ENCODE results near the gene RIOK3. TPM values are rescaled to one million over a fixed set of nuclear protein-coding genes. Genes with fewer than 3 reads are reported as not detected.

The RIOK3 gene
- total and polyA plus RNA-seq, 4 donors: 29.9 to 104 (median 42.8) TPM

DNA sequence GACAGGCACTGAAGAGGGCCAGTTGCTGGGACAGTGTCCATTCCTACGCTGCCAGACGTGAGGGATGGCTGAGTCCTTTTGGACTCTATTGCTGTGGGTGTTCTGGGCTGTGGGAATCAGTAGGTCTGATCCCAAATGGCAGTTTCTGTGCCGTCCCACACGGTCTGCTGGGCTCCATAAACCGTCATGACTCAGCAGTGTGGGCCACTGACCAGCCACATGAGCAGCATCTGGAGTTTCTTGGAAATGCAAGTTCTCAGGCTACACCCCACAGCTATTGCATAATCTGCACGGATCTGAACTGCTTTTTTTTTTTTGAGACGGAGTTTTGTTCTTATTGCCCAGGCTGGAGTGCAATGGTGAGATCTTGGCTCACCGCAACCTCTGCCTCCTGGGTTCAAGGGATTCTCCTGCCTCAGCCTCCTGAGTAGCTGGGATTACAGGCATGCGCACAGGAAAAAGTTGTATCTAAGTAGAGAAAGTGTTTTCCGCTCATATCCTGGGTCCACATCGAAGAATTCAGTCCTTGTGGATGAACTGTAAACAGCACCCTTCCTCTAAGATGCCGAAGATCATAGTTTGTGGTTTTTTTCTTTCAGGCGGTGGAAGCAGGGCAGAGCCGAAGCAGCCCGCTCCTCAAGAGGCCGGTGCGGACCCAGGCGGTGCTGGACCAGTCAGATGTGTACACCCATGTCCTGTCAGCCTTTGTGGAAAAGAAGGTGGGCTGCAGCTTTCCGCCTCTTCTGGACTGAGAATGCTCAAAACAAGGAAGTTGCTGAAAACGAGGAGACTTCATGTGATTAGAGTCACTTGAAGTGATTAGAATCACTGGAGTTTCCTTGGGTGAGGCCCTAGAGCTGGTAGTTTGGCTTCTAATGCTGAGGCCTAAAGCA is 75.7 kb downstream of the RIOK3 start:
- Histone ChIP-seq H3K4me3 (ENCODE audit: low read depth in 1 of 3, low read length in 3 of 3) (no peak overlapping the region), H3K27ac (ENCODE audit: low read depth in 1 of 2, low read length in 2 of 2) (no peak overlapping the region), H3K27me3 (ENCODE audit: control insufficient read depth in 4 of 4, insufficient read depth in 4 of 4, low read length in 3 of 4) (no peaks in the 10 kb centered on the region), H3K9me3 (ENCODE audit: control insufficient read depth in 4 of 4, low read length in 3 of 4) (no peaks in the 10 kb centered on the region), H3K9ac (ENCODE audit: low read depth in 1 of 2, low read length in 2 of 2) (no peak overlapping the region), H3K36me3 (ENCODE audit: control insufficient read depth in 4 of 4, insufficient read depth in 3 of 4, low read depth in 1 of 4, low read length in 3 of 4) (peaks cover 10 to 73% (median 67%) of the 10 kb centered on the region in 4 donors), H3K4me1 (ENCODE audit: control insufficient read depth in 4 of 4, insufficient read depth in 4 of 4, low read length in 3 of 4) (peaks cover 0 to 9% (median 5%) of the 10 kb centered on the region in 4 donors)
- 87% methylated on average over 20 of the region's 20 CpGs for WGBS
- TF ChIP-seq FOXA2 (IDR thresholded peaks at IDR 0.05): no peak
- TF ChIP-seq TAF1 (conservative IDR thresholded peaks at IDR 0.05): no peak
- TF ChIP-seq, protein P1, sequence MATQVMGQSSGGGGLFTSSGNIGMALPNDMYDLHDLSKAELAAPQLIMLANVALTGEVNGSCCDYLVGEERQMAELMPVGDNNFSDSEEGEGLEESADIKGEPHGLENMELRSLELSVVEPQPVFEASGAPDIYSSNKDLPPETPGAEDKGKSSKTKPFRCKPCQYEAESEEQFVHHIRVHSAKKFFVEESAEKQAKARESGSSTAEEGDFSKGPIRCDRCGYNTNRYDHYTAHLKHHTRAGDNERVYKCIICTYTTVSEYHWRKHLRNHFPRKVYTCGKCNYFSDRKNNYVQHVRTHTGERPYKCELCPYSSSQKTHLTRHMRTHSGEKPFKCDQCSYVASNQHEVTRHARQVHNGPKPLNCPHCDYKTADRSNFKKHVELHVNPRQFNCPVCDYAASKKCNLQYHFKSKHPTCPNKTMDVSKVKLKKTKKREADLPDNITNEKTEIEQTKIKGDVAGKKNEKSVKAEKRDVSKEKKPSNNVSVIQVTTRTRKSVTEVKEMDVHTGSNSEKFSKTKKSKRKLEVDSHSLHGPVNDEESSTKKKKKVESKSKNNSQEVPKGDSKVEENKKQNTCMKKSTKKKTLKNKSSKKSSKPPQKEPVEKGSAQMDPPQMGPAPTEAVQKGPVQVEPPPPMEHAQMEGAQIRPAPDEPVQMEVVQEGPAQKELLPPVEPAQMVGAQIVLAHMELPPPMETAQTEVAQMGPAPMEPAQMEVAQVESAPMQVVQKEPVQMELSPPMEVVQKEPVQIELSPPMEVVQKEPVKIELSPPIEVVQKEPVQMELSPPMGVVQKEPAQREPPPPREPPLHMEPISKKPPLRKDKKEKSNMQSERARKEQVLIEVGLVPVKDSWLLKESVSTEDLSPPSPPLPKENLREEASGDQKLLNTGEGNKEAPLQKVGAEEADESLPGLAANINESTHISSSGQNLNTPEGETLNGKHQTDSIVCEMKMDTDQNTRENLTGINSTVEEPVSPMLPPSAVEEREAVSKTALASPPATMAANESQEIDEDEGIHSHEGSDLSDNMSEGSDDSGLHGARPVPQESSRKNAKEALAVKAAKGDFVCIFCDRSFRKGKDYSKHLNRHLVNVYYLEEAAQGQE (IDR thresholded peaks at IDR 0.05): no peak
- TF ChIP-seq NR2F2 (IDR thresholded peaks at IDR 0.05): no peak
- TF ChIP-seq GABPA (IDR thresholded peaks at IDR 0.05 in 1 of 2, conservative IDR thresholded peaks at IDR 0.05 in 1 of 2): no peak
- TF ChIP-seq EGR1 (IDR thresholded peaks at IDR 0.05; ENCODE audit: low read depth in 2 of 2): no peak
- TF ChIP-seq, protein P2, sequence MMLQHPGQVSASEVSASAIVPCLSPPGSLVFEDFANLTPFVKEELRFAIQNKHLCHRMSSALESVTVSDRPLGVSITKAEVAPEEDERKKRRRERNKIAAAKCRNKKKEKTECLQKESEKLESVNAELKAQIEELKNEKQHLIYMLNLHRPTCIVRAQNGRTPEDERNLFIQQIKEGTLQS (IDR thresholded peaks at IDR 0.05): no peak
- no peak for DNase-seq (ENCODE audit: low spot score)

DNA sequence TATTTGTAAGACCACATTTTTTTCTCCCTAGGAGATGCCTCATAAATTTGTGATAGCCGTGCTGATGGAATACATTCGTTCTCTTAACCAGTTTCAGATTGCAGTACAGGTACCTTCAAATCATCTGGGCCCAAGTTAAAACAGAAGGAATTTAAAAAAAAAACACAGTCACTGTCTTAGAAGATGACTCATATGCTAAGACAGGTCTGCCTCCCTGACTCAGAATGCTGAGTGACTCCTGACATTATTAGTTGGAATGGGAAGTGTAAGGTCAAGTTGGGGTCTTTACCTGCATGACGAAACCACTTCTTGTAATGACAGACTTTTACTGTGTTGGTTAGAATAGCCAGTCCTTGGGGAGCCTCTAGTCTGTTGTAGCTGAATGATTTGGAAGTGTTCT is 76.5 kb downstream of the RIOK3 start:
- Histone ChIP-seq H3K9ac (ENCODE audit: low read depth in 1 of 2, low read length in 2 of 2) (no peak overlapping the region), H3K27ac (ENCODE audit: low read depth in 1 of 2, low read length in 2 of 2) (no peak overlapping the region), H3K9me3 (ENCODE audit: control insufficient read depth in 4 of 4, low read length in 3 of 4) (no peaks in the 10 kb centered on the region), H3K4me1 (ENCODE audit: control insufficient read depth in 4 of 4, insufficient read depth in 4 of 4, low read length in 3 of 4) (peaks cover 0 to 1% (median under 1%) of the 10 kb centered on the region in 4 donors), H3K4me3 (ENCODE audit: low read depth in 1 of 3, low read length in 3 of 3) (no peak overlapping the region), H3K36me3 (ENCODE audit: control insufficient read depth in 4 of 4, insufficient read depth in 3 of 4, low read depth in 1 of 4, low read length in 3 of 4) (peaks cover 11 to 81% (median 73%) of the 10 kb centered on the region in 4 donors), H3K27me3 (ENCODE audit: control insufficient read depth in 4 of 4, insufficient read depth in 4 of 4, low read length in 3 of 4) (no peaks in the 10 kb centered on the region)
- no peak for TF ChIP-seq FOXA2 (IDR thresholded peaks at IDR 0.05)
- TF ChIP-seq YY1 (IDR thresholded peaks at IDR 0.05): no peak
- TF ChIP-seq RAD21 (IDR thresholded peaks at IDR 0.05): no peak
- TF ChIP-seq EGR1 (IDR thresholded peaks at IDR 0.05; ENCODE audit: low read depth in 2 of 2): no peak
- TF ChIP-seq JUND (IDR thresholded peaks at IDR 0.05): no peak
- TF ChIP-seq SP1 (IDR thresholded peaks at IDR 0.05): no peak
- TF ChIP-seq, protein P2 (IDR thresholded peaks at IDR 0.05): no peak
- no peak for TF ChIP-seq FOXA1 (IDR thresholded peaks at IDR 0.05)
- no peak for DNase-seq (ENCODE audit: low spot score)
- 90% methylated on average over 3 of the region's 3 CpGs for WGBS

DNA sequence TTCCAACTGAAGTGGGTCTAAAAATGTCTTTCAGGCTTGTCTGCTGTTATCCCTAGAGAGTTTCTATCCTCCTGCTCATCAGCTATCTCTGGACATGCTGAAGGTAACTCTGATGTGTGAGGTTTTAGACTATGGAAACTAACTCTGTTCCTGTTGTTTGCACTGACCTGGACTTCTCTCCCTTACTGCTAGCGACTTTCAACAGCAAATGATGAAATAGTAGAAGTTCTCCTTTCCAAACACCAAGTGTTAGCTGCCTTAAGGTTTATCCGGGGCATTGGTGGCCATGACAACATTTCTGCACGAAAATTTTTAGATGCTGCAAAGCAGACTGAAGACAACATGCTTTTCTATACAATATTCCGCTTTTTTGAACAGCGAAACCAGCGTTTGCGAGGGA is 77.1 kb downstream of the RIOK3 start:
- no peaks in the 10 kb centered on the region for H3K9me3 ChIP-seq (ENCODE audit: control insufficient read depth in 4 of 4, low read length in 3 of 4)
- no peaks in the 10 kb centered on the region for H3K4me1 ChIP-seq (ENCODE audit: control insufficient read depth in 4 of 4, insufficient read depth in 4 of 4, low read length in 3 of 4)
- H3K27ac ChIP-seq (ENCODE audit: low read depth in 1 of 2, low read length in 2 of 2): no peak overlapping the region
- DNase-seq (ENCODE audit: low spot score): no peak
- H3K27me3 ChIP-seq (ENCODE audit: control insufficient read depth in 4 of 4, insufficient read depth in 4 of 4, low read length in 3 of 4): no peaks in the 10 kb centered on the region
- H3K9ac ChIP-seq (ENCODE audit: low read depth in 1 of 2, low read length in 2 of 2): no peak overlapping the region
- no peak overlapping the region for H3K4me3 ChIP-seq (ENCODE audit: low read depth in 1 of 3, low read length in 3 of 3)
- 77% methylated on average over 7 of the region's 7 CpGs for WGBS
- peaks cover 11 to 87% (median 79%) of the 10 kb centered on the region in 4 donors for H3K36me3 ChIP-seq (ENCODE audit: control insufficient read depth in 4 of 4, insufficient read depth in 3 of 4, low read depth in 1 of 4, low read length in 3 of 4)
- TF ChIP-seq GABPA (IDR thresholded peaks at IDR 0.05 in 1 of 2, conservative IDR thresholded peaks at IDR 0.05 in 1 of 2) (no peak), NR2F2 (IDR thresholded peaks at IDR 0.05) (no peak), TAF1 (conservative IDR thresholded peaks at IDR 0.05) (no peak), HNF4G (IDR thresholded peaks at IDR 0.05) (no peak), YY1 (IDR thresholded peaks at IDR 0.05) (no peak), FOXA1 (IDR thresholded peaks at IDR 0.05) (no peak), SP1 (IDR thresholded peaks at IDR 0.05) (peak; percentile 31), RXRA (IDR thresholded peaks at IDR 0.05) (peak in 1 of 2 donors; percentile 9), FOXA2 (IDR thresholded peaks at IDR 0.05) (no peak), JUND (IDR thresholded peaks at IDR 0.05) (no peak), RAD21 (IDR thresholded peaks at IDR 0.05) (peak in 1 of 2 donors; percentile 9)
- TF ChIP-seq, protein P3, sequence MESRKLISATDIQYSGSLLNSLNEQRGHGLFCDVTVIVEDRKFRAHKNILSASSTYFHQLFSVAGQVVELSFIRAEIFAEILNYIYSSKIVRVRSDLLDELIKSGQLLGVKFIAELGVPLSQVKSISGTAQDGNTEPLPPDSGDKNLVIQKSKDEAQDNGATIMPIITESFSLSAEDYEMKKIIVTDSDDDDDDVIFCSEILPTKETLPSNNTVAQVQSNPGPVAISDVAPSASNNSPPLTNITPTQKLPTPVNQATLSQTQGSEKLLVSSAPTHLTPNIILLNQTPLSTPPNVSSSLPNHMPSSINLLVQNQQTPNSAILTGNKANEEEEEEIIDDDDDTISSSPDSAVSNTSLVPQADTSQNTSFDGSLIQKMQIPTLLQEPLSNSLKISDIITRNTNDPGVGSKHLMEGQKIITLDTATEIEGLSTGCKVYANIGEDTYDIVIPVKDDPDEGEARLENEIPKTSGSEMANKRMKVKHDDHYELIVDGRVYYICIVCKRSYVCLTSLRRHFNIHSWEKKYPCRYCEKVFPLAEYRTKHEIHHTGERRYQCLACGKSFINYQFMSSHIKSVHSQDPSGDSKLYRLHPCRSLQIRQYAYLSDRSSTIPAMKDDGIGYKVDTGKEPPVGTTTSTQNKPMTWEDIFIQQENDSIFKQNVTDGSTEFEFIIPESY (IDR thresholded peaks at IDR 0.05): no peak
- TF ChIP-seq, protein P1 (IDR thresholded peaks at IDR 0.05): no peak

Data from liver (tissue), 9 donors.